ENCODE measurements around the gene CYP26A1. TPM values are rescaled to one million over a fixed set of nuclear protein-coding genes. Genes with fewer than 3 reads are reported as not detected.

Gene CYP26A1
- total and polyA plus RNA-seq, 4 donors = 0.08 to 1.4 (median 0.29) TPM; not detected in 1

- Histone ChIP-seq H3K9ac (ENCODE audit: low read depth in 1 of 2, low read length in 2 of 2) (no peak overlapping the region), H3K36me3 (ENCODE audit: control insufficient read depth in 4 of 4, insufficient read depth in 3 of 4, low read depth in 1 of 4, low read length in 3 of 4) (no peaks in the 10 kb centered on the region), H3K9me3 (ENCODE audit: control insufficient read depth in 4 of 4, low read length in 3 of 4) (no peaks in the 10 kb centered on the region), H3K4me3 (ENCODE audit: low read depth in 1 of 3, low read length in 3 of 3) (no peak overlapping the region), H3K4me1 (ENCODE audit: control insufficient read depth in 4 of 4, insufficient read depth in 4 of 4, low read length in 3 of 4) (no peaks in the 10 kb centered on the region), H3K27me3 (ENCODE audit: control insufficient read depth in 4 of 4, insufficient read depth in 4 of 4, low read length in 3 of 4) (no peaks in the 10 kb centered on the region), H3K27ac (ENCODE audit: low read depth in 1 of 2, low read length in 2 of 2) (no peak overlapping the region)
- no peak for DNase-seq (ENCODE audit: low spot score)
- TF ChIP-seq ATF3 (IDR thresholded peaks at IDR 0.05) (no peak), EGR1 (IDR thresholded peaks at IDR 0.05; ENCODE audit: low read depth in 2 of 2) (no peak), NR2F2 (IDR thresholded peaks at IDR 0.05) (no peak), TAF1 (conservative IDR thresholded peaks at IDR 0.05) (no peak), YY1 (IDR thresholded peaks at IDR 0.05) (no peak), REST (IDR thresholded peaks at IDR 0.05) (no peak), HNF4G (IDR thresholded peaks at IDR 0.05) (no peak), SP1 (IDR thresholded peaks at IDR 0.05) (no peak), RXRA (IDR thresholded peaks at IDR 0.05) (no peak), JUND (IDR thresholded peaks at IDR 0.05) (no peak), CTCF (IDR thresholded peaks at IDR 0.05; ENCODE audit: low read depth, low read length, missing input control) (no peak), RAD21 (IDR thresholded peaks at IDR 0.05) (no peak), MAX (IDR thresholded peaks at IDR 0.05) (no peak), ZBTB33 (IDR thresholded peaks at IDR 0.05) (no peak), FOXA1 (IDR thresholded peaks at IDR 0.05) (no peak), FOXA2 (IDR thresholded peaks at IDR 0.05) (no peak)
- 98% methylated on average over 3 of the region's 3 CpGs for WGBS
Measured at GRCh38 chr10:93091960-93092359, 18.3 kb downstream of the CYP26A1 start.

GRCh38 chr10:93095225-93095624 lies 21.5 kb downstream of the CYP26A1 start:
- WGBS = 90% methylated on average over 1 of the region's 1 CpG
- Histone ChIP-seq H3K27ac (ENCODE audit: low read depth in 1 of 2, low read length in 2 of 2) (no peak overlapping the region), H3K4me1 (ENCODE audit: control insufficient read depth in 4 of 4, insufficient read depth in 4 of 4, low read length in 3 of 4) (no peaks in the 10 kb centered on the region), H3K4me3 (ENCODE audit: low read depth in 1 of 3, low read length in 3 of 3) (no peak overlapping the region), H3K36me3 (ENCODE audit: control insufficient read depth in 4 of 4, insufficient read depth in 3 of 4, low read depth in 1 of 4, low read length in 3 of 4) (no peaks in the 10 kb centered on the region), H3K9ac (ENCODE audit: low read depth in 1 of 2, low read length in 2 of 2) (no peak overlapping the region), H3K27me3 (ENCODE audit: control insufficient read depth in 4 of 4, insufficient read depth in 4 of 4, low read length in 3 of 4) (no peaks in the 10 kb centered on the region), H3K9me3 (ENCODE audit: control insufficient read depth in 4 of 4, low read length in 3 of 4) (no peaks in the 10 kb centered on the region)
- TF ChIP-seq EGR1 (IDR thresholded peaks at IDR 0.05; ENCODE audit: low read depth in 2 of 2) = no peak
- TF ChIP-seq NR2F2 (IDR thresholded peaks at IDR 0.05) = no peak
- no peak for DNase-seq (ENCODE audit: low spot score)

Data from liver (tissue), 9 donors.